Stimulated activated CD8-positive, alpha-beta memory T cell treated with anti-CD3 and anti-CD28 coated beads, Interleukin-7, amount 100 ng/mL, for 4 hours (primary cell): ENCODE measurements around the gene AJUBA.
"Not testable (repeated sequence)": the region's sequence is repeated elsewhere in the genome, so short reads cannot be mapped to it uniquely, and the experiment has no call there.

Experiments
- DNase-seq, 2 donors: peaks; one replicate each; pipeline ENCODE4 v3.0.0-alpha.2; 2020; ENCODE audit warnings: low read depth in 2 of 2

AJUBA gene

DNA sequence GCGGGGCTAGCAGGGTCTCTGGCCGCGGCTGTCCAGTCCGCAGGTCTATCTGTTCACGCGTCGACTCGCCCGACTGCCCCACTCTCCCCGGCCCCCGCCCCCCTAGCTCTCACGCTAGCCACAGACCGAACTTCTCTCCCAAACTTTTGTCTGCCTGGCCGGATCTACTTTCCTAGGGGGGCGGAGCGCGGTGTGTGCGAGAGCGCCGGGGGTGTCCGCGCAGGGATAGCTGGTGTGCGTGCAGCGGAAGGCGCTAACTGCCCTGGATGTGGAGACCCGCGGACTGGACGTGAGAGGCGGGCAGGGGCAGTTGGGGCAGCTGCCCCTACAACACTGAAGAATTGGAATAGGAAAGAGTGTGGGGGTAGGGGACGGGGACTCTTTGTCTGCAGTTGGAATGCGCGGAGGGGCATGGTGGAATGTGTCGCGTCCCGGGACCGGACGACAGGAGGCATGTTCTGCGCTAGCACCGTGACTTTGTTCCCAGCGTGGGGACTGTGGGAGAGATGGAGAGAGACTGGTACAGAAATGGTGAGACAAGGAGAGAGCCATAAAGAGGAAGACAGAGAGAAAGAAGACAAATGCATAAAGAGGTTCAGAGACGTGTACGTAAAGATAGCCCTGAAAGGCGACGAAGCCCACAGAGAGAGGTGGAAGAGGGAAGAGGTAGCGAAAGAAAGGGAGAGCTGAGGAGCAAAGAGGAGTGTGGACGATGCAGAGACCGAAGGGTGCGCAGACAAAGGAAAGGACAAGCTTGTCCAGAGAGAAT, at the start of gene AJUBA:
Gene AJUBA, minus strand, starts transcription at position 75 of the 769 bp plus-strand sequence. CDS start 285 bp downstream, outside the sequence.
- peak; percentile 39 to 63 for DNase-seq

DNA sequence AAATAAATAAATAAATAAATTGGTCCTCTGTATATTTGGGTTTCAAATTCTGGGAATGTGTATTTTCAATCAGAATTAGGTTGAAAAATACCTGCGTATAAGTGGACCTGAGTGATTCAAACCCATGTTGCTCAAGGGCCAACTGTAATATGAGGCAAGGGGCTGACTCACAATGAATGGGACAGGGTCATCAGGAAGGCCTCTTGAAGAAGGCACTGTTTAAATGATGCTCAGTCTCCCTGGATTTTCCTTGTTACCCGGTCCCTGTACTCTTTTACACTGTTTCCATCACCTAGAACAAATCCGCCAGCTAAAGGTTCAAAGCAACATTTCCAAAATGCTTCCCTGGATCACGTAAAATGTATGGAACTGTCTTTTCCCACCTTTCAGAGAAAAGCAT, 48.6 kb upstream of the AJUBA start:
- DNase-seq = no peak

DNA sequence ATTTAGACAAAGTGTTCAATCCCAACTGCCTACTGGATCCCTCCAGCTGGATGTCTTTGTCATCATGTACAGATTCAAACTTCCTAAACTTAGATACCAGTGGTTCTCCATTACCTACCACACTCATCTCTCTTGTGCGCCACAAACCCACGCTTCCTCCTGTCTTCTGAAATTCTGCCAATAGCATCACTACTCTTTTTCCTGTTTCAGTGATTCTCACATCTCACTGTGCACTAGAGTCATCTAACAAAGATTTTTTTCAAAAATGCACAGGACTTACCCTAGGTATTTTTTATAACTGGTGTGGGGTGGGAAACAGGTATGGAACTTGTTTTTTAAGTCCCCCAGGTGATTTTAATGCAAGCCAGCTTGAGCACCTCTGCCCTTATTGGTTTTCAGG, 46.4 kb upstream of the AJUBA start:
- DNase-seq = no peak

DNA sequence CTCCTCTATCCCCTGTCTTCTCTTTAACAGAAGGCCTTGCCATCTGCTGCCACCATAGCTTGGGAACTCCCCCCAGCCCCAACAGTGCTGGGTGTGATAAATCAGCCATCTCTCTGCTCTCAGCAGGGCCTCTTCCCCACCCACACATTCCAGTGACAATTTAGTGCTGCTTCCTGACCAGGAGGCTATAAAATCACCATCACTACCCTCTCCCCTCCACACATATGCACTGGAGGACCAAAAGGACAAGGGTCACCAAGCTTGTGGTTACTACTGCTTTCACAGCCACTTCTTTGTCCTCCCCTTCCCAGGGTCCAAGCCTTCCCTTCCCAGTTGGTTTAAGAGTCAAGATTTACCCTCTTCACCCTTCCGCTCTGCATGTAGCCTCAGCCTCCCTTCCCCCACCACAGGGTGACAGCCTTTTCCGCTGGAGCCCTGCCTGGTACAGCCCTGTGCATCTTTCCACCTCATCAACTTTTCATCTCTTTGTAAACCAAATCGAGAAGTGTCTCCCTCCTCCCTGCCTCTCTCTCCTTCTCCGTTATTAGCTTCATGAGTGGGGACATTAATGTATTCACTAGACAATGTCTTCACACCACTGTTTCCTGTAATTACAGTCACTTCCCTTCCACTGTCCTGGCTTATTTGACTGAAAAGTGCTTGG, 42.9 kb upstream of the AJUBA start:
- DNase-seq = no peak

DNA sequence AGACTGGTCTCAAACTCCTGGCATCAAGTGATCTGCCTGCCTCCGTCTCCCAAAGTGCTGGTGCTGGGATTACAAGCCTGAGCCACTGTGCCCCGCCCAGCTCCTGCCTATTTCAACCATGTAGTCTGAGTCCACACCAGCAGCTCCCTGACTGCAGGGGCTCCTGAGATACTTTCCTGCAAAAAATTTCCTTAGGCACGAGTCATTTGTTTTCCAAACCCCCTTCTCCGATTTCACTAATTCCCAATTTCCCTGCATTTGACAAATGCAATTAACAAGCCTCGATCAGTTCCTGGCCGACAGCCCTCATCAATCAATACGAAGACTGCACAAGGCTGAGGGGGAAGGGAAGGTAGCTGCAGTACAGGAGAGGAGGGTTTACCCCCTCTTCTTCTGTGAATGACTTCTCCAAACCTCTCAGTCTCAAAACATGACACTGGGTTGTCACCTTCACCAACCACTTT, 42.3 kb upstream of the AJUBA start:
- no peak for DNase-seq

DNA sequence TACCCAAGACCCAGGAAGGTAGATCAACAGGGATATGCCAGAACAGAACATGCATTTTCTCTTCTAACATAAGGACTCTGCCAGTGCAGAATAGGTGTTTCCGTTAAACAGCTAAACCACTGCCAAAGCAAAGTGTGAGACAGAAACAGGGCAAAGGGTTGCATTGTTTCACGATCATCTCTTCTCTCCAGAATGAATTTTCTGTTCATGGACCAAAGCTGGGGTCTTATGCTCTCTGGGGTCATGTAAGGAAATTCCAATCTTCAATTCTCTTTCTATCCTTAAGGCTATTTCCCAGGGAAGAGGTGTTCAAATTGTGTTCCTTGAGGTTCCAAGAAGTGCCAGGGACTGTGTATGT, 41.4 kb upstream of the AJUBA start:
- no peak for DNase-seq

DNA sequence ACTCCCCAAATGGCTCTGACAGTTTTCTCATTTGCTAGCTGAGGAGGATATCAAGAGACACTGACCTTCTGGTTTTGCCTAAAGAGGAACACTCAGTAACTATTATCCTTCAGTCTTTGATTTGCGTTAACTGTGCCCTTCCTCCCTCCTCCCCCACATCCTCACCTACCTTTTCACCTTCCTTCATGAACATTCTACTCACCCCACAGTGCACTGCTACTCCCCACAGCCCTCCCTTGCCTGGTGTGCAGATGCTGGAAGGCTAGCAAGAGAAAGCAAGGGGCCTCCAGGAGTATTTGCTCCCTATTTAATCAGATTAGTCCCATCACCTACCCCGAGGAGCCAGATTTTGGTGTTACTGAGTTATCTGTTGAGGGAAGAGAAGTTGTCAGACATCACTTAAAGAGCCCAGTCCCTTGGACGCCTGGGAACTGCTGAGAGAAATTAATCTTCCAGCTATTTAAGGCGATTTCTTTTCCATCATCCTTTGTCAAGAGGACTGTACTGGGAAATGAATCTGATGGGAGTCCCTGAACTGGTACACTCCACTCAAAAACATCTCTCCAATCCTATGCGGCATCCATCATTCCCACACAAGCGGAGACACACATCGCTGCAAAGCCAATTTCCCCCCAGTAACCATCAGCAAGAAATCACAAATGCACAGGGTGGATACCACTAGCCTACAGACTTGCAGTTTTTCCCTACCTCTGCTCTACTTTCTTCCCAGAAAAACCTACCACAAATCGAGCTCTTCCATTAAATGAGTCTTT, 40.9 kb upstream of the AJUBA start:
- DNase-seq = no peak

DNA sequence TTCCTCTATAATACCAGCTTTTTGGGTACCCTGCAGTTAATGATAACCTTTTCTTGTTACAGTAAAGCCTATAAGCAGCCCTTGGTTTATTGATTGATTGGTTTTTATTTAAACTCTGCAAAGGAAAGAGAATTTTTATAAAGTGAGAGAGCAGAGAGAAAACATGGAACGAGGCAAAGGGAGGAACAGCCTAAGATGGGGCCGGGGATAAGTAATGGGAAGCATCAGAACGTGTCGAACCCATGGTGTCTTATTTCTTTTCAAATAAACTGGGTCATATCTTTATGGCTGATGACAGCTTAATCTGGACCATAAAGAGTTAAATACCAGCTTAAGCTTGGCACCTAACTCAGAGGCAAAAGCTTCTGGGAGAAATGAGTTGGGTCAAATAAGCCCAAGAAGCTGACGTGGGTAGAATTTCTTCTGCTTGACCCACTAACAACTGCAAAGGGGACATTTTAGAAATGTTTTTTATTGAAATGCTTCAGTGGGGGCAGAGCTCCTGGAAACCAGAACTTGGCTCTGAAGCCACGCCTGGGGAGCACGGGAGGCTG, 39.6 kb upstream of the AJUBA start:
- no peak for DNase-seq

DNA sequence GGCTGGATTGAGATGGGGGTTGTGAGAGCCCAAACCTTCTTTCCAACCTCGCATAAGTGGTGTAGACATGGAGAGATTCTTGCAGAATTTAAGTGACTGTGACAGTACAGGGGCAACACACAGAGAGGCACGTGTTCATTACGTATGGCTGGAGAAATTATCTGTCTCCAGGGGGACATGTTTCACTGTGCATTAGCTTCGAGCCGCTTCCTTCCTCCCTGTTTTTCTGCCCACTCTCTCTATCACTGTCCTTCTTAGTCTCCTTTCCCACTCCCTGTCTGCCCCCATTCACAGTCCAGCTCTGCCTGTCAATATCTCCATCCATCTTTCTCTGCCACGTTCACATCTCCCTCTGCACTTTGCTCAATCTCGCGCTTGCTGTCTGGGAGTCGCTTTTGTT, 39.1 kb upstream of the AJUBA start:
- no peak for DNase-seq

DNA sequence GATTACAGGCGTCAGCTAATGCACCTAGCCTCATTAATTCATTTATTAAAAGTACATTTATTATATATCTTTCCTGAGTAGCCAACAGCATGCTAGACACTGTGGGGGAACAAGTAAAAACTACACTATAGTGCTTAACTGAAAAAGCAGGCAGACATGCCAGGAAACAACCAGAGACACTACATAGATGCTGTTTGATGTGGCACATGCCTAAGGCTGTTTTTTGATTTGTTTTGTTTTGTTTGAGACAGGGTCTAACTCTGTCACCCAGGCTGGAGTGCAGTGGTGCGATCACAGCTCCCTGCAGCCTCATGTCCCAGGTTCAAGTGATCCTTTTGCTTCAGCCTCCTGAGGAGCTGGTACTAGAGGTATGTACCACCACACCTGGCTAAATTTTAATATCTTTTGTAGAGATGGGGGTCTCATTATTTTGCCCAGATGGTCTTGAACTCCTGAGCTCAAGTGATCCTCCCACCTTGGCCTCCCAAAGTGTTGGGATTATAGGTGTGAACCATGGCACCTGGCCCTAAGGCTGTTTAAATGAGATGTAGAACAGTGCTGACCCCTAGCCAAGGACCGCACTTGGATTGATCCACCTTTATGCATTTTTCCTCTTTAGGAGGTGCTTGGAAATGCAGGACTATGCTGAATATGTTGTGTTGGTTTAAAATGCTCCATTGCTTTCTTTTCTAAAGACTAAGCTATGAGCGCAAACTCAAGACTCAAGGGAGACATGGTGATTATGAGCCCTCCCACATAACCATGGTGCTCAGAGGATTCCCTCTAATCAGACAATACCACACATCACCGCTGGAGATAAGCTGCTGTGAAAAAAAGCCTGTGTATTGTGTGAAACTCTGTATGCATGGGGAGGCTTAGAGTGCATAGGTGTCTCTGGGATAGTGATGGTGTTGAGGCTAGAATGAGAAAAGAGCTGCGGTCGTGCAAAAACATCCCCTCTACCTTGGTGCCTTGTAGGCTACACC, 38.1 kb upstream of the AJUBA start:
- no peak for DNase-seq

DNA sequence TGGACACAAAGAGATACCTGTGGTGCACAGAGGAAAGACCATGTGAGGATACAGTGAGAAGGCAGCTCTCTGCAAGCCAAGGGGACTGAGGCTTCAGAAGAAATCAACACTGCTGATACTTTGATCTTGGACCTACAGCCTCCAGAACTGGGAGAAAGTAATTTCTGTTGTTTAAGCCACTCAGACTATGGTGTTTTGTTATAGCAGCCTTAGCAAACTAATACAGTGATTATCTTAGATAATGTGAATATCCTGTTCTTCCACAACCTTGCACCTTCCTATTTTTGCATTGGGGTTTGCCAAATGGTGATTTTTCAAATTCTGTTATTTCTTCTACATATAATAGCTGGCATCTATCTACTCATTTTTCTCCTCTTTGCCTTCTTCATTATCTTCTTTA, 35.8 kb upstream of the AJUBA start:
- DNase-seq = no peak

DNA sequence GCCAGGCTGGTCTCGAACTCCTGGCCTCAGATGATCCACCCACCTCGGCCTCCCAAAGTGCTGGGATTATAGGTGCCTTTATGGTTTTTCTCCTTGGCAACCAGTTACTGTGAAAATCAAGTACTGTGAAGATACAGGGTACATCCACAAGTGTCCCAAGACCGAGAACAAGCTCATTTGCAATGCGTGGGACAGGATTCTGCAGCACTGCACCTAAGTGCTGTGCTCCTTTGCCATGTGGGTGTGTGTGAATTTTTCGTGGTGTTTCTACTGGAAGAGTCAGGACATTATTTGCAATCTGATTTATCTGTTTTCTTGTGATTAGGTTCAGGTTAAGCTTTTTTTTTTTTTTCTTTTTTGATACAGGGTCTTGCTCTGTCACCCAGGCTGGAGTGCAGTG, 34.7 kb upstream of the AJUBA start:
- DNase-seq = no peak

DNA sequence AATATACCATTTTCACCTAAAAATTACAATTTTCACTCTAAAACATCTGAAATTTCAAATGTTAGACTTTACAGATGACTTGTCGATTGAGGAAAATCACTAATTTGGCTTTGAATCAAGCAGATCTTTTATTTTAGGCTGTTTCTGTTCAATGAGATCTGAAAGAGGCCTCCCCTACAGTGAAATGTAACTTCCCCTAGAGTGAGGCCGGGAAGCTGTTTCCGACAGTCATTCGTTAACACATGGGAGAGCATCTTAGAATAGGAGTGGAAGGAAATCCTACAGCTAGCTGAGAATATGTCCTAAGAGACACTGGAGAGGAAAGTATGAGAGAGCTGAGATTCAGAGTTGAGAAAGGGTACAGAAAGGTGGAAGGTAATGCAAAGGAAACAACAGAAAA, 33.3 kb upstream of the AJUBA start:
- no peak for DNase-seq

DNA sequence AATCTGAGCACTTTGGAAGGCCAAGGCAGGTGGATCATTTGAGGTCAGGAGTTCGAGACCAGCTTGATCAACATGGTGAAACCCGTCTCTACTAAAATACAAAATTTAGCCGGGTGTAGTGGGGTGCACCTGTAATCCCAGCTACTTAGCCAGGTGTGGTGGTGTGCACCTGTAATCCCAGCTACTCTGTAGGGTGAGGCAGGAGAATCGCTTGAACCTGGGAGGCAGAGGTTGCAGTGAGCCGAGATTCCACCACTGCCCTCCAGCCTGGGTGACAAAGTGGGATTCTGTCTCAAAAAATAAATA, 31.4 kb upstream of the AJUBA start:
- DNase-seq = not testable (repeated sequence)

DNA sequence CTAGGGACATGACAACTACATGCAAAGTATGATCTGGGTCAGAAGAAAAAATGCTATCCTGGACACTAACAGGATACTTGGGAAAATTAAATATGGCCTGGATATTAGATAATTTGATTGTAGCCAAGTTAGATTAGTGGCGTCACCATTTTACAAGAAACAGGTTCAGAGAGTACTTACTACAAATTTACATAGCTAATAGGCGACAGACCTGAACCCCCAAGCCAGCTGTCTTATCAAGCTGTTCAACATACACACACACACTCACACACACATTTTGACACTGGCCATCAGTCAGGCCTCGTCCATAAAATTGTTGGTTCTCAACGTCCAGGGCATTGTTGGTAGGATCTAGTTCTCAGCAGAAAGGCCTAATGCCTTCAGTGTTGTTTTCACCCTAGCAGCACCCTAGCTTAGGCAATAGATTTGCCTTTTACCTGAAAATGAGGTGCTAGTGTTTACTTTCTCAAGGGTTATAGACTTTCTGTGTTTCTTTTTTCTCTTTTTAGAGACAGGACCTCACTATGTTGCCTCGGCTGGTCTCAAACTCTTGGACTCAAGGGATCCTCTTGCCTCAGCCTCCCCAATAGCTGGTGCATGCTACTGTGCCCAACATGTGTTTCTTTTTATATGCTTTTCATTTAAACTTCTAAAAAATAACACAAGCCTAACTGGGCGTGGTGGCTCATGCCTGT, 30.9 kb upstream of the AJUBA start:
- no peak for DNase-seq

DNA sequence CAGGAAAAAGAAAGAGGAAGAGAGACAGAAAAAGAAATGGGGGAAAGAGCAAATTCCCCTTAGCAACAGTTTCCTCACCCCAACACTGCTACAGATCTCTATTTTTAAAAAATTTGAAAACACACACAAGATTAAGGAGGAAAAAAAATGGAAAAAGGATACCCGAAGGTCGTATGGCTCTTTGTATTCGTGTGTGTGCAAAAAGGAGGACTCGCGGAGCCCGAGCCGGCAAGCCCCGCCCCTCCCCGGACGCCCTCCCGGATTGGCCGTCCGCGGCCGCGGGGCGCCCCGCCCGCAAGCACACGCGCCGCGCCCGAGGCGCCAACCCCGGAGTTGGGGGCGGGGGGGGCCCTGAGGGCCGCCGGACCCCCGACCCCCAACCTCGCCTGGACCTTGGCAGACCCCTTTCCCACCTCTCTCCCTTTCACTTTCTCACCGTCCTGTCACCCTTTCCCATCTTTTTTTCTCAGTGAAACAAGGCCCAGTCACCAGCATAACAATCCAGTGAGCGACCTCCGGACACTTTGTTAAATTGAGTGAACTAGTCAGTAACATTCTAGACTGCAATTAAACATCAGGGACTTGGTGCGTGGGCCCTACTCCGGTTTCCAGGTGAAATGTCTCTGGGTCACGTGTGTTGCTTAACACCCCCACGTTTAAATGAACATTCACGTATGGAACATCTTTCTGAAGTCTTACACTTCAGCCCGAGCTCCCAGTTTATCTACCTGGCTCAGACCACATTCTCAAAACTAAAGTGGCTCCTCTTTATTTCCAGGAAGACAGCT, 27.8 kb upstream of the AJUBA start, which contains the start of gene C14orf93:
Gene C14orf93, minus strand, starts transcription at position 205 of the 788 bp plus-strand sequence. CDS start 11,120 bp downstream, outside the sequence.
- DNase-seq = peak; percentile 58 to 75

DNA sequence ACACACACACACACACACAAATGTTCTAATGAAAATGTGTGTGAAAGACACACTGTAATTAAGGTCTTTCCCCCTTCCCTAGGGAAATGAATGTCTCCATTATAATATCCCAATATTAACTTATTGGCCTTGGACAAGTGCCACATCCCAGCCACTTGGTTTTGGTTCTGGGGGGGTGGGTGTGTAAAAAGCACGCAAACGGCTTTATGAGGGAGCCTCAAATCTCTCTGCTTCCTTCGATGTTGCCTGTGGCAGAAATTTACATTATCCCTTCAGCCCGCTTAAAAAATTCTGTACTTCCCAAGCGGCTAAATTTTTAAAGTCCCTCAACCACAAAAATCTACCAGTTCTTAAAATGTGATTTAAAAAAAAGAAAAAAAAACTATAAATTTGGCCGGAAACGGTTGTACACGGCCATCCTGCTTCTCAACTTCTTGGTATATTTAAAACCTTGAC, 27.2 kb upstream of the AJUBA start:
- DNase-seq = no peak

DNA sequence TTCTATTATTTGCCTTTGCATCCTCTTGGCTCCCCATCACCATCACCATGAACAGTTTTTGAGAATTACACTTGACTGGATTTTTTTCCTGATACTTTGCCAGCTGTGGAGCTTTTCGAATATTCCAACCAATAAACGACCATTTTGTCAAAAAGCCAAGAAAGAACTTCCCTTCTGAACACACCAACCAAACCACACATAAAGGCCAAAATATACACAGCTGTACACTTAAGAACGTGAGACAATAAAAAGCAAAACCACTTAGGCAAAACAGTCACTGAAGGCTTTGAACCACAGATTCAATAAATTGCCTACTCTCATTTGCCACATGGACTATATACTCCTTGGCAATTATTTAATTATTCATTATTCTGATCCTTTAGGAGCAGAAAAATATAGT, 26.5 kb upstream of the AJUBA start:
- DNase-seq = no peak

DNA sequence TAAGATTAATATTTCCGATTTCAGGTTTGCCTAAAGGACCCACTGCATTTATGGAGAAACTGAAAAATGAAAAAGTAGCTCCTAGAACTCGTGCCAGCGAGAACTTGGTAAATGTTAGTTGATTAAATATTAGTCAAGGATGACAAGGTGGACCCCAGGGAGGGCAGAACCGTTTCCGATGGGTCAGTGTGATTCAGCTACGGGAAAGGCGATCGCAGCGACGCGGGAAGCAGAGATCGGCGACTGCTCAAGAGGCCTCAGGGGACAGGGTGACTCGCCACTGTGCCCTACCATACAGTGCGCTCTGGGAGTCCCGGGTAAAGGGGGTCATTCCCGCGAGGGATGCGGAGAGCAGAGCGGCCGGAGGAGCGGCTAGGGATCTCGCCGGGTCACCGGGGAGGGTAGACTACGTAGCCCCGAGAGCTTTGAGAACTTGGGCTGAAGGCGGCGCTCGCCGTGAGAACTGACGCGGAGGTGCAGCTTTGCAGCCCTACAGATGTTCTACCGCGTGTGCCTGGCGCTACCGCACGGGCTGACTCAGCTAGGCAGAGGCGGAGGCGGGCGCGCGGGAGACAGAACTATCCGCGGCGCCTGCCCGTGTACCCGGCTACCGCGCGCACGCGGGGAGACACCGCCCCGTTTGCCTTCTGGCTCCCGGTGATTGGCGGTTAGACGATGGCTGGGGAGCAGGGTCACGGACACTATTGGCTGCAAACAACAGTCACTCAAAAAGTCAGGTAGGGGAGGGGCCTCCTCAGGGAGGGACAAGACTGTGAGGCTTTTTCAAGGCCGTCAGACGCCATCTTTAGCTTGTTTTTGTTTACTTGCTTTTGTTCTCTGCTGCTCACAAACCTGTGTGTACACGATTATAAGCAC, 24.4 kb upstream of the AJUBA start:
- peak; percentile 95 to 96 for DNase-seq
